ENCODE results near the gene ACSM6.
"Not testable (repeated sequence)": the region's sequence is repeated elsewhere in the genome, so short reads cannot be mapped to it uniquely, and the experiment has no call there.

The ACSM6 gene, protein sequence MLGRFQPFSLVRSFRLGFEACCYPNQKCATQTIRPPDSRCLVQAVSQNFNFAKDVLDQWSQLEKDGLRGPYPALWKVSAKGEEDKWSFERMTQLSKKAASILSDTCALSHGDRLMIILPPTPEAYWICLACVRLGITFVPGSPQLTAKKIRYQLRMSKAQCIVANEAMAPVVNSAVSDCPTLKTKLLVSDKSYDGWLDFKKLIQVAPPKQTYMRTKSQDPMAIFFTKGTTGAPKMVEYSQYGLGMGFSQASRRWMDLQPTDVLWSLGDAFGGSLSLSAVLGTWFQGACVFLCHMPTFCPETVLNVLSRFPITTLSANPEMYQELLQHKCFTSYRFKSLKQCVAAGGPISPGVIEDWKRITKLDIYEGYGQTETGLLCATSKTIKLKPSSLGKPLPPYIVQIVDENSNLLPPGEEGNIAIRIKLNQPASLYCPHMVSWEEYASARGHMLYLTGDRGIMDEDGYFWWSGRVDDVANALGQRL

DNA sequence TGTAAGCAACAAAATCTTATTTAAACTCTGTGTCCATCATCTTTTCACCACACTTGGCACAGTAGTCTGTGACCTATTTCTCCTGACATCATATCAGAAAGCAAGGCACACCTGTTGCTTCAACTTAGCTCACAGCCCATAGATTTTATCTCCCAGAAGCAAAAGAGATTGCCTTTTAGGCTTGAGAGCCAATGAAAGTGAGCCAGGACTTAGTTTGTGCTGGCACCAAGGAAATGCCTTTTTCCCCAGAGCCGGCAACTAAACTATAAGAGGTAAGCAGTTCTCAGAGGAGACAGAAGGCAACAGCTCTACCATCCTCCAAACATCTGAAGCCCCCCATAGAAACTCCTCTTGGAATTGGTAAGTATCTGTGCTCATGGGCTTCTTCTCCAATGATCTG is at the start of gene ACSM6:
Gene ACSM6, plus strand, starts transcription at position 295 of the 400 bp plus-strand sequence. CDS start 248 bp downstream, outside the sequence.
- no peak for DNase-seq

DNA sequence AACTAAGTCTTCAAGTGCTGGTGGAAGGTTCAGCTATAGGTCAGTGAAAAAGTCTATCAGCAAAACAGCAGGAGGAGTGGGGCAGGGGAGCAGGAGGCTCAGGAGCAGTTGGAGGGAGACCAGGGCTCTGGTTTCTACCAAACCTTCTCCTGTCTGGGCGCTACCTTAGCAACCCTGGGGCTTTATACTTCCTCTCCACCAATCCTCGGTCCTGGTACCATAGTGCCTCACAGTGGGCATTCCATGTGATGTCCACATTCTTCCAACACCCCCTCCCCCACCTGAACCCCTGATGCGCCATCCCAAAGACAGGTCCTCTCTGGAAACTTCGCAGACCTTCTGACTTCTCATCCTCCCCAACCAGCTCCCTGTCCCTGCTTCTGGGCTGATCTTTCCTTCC is 25.3 kb upstream of the ACSM6 start:
- no peak for DNase-seq

DNA sequence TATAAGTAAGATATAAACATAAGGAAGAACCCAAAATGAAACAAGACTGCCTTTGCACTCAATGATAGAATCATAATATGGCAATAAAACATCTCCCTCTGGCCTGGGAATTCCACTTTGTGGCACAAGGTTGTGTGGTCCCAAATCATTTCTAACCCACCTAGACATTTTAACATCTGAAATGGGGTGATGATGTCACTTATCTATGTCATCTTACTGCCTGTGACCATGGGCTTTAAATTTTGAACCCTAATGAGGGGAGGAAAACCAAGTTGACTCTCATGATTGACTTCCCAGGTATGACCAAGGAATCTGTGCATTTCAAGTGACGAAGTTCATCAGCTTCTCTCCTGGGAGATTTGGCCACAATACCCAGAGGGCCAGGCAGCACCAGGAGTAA is 24.5 kb upstream of the ACSM6 start:
- DNase-seq, result no peak

DNA sequence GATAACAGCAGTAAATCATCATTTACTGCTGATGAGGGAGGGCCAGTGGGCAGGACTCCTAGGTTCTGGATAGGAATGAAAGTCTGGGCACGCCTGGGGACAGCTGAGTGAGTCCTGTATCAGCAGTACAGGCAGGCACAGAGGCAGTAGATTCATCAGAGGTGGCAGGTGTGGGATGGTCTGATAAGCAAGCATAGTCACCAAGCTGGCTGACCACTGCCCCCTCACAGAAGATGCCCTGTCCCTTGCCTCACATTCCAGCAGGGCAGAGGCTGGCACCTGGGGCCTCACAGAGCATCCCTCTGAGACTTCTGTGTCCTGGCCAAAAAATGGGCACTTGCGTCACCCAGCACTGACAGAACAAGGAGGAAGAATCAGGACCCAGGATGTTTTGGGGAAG is 23.2 kb upstream of the ACSM6 start:
- DNase-seq, result no peak

DNA sequence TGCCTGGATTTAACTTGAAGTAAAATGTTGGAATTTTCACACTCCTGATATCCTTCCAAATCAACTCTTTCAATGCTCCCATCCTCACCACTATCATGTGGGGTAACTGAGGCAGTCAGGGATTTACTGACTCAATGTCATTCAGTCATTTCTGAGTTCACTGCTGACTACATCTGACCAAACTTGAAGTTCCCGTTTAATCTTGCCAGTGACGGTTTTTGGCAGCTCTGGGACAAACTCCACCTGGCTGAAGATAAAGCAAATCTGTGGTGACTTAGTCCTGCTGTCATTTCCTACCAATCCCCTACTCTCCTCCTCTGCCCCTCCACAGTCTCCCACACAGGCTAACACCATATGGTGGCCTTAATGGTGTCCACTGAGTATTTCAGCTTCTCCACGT is 22.7 kb upstream of the ACSM6 start:
- no peak for DNase-seq

DNA sequence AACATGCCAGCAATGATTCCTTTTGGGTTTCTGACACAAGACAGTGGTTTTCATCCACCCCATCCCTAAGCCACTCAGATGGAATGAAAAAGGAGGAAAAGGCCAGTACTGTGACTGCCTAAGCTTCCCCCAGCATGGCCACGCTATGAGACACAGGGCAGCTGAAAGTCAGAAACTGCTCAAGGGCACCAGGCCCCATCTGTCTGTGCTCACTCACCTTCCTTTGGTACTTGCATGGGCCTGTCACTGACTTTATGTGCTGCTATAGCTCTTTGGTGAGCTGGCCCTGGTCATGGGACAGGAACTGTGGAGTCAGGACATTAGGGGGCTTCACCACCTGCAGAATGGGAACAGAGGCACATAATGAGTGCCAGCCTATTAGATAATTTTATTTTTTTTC is 21.2 kb upstream of the ACSM6 start:
- DNase-seq, result no peak

DNA sequence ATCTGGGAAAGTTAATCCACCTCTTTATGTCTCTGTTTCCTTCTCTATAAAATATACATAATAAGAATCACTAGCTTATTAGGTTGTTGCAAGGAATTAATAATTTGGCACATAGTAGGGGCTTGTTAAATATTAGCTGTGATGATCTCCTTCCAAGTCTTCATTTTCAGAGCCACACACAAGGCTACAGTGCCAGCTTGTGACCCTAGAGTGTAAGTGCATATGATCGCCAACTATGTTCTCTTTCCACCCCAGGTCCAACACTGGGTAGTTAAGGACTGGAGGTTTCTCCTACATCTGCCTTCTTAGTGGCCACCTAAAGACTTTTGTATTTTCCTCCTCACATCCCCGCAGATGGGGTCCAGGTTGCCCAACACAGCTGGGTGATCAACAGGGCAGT is 17.9 kb upstream of the ACSM6 start:
- DNase-seq, result no peak

DNA sequence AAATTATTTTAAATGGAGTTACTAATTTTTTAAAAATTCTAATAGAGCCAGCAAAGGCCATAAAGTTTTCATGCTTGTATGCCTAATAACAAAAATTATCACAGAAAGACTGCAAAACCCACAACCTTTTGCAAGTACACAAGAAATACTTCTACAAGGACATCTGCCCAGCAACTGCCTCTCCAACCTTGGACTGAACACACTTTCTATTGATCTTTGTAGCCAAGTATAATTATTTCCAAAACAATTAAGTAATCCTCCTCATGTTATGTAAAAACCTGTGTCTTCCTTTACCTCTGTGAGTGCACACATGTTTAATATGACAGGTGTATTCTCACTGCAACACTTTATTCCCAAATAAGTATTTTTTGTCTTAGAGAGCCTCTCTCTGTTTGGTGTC is 16.6 kb upstream of the ACSM6 start:
- DNase-seq, result no peak

DNA sequence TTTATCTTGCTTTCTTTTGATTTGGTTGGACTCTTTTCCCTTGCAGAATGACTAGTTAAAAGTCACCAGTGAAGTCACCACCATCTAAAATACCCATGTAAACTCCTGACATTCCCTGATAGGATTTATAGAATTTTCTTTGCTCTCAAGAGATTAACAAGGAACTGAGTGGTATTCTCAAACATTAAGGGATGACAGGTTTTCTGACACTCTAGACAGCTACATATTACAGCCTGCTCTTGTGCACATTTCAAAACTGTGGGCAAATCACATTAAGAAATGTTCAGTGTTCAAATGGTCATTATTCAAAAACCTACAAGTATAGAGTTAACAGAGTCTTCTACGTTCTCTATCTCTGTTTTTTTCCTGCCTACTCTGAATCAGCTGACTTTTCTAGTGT is 15.8 kb upstream of the ACSM6 start:
- no peak for DNase-seq

DNA sequence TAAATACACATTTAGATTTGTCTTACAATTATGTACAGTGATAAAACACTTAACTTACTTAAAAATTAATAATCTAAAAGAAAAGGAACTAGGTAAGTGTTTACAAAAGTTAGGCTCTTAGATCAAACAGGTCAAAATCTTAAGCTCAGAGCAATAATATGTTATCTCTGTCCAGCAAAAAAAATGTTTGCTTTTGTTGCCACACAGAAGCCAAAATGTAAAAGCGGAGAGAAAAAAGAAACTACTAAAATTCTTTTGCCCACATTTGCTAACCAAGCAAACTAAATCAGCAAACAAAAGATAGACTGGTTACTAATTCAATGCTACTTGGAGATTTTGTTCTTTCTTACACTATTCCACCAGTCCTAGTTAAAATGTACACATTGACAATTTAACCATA is 15.2 kb upstream of the ACSM6 start:
- DNase-seq, result no peak

DNA sequence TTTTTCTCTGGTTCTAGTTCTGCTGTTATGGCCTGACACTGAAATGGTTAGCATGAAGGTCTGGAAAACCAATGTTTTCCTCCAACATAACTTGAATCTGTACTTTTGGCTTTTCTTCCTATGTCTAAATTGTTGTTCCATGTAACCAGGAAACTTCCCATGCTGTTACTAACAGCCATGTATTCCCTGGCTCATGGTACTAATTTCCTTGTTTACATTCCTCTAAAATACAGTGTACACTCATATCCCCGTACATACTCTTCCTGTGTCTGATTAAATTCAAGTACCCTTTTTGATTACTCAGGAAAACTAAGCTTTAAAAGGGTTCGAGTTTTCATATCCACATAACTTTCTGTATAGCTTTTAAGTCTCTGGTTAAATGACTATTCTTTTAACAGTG is 12.3 kb upstream of the ACSM6 start:
- no peak for DNase-seq

DNA sequence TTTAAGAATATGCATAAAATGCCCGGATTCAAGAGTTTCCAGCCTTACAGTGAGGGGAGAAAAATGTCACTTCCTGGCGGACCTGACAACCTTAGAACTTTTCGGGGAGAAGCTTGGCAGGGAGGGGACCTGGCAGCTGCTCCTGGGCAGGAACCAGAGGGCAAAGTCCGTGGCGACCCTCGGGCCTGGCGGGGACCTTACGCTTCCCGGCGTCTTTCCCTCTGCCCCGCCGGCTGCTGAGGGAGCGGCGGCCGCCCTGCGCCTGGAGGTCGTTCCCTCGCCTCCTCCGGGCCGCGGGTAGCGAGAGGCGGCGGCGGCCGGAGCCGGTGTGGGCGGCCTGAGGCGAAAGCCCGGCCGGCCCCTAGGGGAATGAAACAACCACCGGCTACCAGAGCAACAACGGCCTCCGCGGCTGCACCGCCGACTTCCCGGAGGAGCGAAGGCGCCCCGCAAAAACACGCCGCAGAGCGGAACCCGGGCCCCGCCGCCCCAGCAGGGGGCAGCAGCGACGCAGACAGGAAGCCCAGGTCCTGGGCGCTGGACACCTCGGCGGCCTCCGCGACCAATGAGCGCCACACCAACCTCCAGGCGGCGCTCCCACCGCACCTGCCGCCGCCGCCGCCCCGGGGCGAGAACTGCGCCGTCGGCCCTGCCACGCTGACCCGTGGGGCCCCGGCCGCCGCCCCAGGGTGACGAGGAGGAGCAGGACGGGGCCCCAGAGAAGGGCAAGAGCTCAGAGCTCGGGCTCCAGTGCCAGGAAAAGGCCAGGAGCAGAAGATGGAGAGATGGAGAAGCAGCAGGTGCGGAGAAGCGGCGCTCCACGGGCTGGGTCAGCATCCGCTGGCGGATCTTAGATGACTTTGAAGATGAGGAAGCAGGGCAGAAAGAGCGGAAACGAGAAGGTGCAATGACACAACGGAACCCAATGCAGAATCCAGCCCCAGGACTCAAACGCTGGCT is 10.5 kb upstream of the ACSM6 start:
- DNase-seq, result peak; percentile 62

DNA sequence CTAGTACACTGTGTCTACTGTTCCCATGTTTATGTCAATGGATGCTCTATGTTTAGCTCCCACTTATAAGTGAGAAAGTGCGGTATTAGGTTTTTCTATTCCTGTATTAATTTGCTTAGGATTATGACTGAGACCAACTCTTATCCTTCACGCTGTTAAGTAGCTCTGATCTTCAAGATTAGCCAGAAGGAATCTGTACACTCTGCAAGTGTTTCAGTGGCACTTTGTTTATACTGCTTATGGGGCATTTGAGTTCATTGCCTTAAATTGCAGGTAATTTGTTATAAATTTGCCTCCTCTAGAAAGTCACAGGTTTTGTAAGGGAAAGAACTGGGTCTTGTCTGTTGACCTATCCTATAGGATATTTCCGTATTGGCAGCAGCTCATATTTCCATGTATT is 6.4 kb upstream of the ACSM6 start:
- no peak for DNase-seq

DNA sequence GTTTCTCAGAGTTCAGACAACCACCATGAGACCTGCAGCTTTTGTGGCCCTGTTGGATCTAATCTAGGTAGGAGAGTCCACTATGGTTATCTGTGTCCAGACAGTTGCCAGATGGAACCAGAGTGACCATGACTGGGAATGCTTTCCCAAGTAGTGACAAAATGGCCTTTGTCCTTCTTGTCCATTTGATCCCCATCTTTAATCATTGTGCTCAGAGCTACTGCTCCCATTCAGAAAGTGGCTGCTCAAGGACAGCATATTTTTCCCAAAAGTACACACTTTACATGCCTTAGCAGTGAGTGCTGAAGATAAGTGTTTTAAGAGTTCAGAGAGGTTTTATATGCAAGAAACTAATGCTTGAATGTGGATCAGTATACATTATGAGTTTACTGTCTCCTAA is 5.4 kb upstream of the ACSM6 start:
- no peak for DNase-seq

DNA sequence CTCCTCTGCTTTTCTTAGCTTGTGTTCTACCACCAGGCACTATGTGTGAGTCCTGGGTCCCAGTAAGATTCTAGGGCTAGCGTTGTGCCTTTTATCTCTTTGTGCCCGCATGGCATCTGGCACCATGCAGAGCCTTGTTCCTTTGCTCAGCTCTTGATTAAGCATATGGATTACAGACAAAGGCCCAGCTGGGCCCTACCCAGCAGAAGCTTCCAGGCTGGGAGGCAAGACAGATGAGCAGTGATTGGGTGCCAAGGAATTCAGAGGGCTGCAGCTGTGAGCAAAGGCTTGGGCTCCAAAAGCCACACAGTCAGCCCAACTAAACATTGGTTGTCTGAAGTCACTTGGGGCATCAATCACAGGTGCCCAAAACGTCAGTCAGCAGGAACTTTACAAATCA is 2.0 kb downstream of the ACSM6 start:
- no peak for DNase-seq

DNA sequence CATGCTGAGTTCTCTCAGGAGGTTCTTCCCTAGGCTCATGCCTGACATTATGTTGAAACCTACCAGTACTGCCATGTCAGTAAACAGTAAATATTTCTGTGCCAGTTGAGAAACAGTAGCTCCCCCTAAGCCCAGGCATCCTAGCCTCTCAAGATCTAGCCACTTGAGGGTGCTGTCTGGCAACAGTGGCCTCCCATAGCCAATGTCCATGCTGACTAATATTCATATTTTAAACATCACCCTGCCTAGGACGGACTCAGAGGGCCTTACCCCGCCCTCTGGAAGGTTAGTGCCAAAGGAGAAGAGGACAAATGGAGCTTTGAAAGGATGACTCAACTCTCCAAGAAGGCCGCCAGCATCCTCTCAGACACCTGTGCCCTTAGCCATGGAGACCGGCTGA is 7.7 kb downstream of the ACSM6 start:
- DNase-seq, result no peak

DNA sequence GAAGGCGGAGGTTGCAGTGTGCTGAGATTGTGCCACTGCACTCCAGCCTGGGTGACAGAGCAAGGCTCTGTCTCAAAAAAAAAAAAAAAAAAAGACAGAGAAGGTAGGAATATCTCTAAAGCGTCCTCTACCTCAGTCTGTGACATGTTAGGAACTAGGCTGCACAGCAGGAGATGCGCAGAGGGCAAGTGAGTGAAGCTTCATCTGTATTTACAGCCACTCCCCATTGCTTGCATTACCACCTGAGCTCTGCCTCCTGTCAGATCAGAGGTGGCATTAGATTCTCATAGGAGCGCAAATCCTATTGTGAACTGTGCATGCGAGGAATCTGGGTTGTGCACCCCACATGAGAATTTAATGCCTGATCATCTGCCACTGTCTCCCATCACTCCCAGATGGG is 8.8 kb downstream of the ACSM6 start:
- DNase-seq, result not testable (repeated sequence)

DNA sequence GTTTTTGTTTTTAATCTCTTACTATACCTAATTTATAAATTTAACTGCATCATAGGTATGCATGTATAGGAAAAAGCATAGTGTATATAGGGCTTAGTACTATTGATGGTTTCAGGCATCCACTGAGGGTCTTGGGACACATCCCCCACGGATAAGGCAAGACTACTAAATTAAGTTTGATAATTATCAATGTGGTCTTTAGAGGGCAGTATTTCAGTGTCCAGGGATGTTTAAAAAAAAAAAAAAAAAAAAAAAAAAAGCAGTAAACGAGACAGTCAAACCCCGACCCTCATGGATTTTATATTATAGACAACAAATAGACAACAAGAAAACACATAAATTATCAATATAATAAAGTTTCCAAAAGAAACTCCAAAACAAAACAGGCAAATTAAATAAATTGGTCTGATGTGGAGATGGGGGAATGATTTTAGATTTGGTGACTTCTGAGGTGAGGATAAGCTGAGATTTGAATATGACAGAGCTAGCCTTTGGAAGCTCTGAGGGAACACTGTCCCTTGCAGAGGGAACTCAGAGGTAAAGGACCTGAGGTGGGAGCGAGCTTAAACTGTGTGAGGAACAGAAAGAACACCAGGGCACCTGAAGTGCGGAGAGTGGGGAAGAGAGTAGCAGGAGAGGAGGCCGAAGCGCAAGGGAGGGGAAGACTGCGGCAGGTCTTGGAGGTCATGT is 14.8 kb downstream of the ACSM6 start:
- no peak for DNase-seq

DNA sequence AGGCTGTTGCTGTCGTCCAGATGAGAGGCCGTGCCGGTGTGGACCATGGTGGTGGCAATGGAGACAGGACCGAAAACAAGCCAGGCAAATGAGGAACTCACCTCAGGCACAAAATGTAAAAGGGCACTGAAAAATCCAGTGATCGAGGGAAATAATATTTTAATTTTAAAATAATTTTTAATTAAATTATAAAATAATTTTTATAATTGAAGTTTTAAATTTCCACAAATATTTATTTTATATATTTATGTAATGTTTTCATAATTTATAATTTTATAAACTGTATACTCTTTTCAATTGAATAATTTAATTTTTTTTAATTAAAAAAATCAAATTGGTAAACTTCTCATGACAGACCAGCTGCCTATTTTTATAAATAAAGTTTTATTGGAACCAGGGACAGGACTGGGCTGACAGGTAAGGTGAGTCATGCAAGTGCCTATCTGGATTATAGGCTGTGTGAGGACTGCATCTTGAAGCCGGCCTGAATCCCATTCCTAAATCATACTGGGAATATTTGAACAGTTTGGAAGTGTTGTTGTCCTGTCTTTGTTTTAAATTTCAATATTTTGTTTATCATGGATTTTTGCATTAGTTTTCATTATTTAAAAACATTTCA is 15.6 kb downstream of the ACSM6 start:
- DNase-seq, result no peak

DNA sequence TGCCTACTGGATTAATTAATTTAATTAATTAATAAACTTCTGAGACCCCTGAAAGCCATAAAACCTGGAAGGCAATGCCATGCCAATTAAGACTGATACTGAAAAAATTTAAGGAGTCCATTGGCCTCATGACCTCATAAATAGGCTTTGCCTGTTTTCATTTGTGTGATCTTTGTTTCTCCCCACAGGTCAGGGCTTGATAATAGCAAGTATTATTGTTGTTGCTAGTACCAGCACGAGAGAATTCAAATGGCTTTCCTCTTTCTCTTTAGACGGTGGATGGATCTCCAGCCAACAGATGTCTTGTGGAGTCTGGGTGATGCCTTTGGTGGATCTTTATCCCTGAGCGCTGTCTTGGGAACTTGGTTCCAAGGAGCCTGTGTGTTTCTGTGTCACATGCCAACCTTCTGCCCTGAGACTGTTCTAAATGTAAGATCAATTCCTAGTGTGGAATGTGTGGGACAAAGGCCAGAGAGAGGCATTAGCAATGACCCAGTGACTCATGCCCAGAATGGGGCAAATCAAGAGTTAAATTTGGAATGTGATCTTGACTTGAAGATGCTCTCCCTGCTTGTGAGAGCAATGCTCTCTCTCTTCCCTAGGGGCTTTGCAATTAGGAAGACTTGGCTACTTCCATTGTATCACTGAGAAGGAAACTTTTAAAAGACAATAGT is 17.7 kb downstream of the ACSM6 start:
- DNase-seq, result no peak

DNA sequence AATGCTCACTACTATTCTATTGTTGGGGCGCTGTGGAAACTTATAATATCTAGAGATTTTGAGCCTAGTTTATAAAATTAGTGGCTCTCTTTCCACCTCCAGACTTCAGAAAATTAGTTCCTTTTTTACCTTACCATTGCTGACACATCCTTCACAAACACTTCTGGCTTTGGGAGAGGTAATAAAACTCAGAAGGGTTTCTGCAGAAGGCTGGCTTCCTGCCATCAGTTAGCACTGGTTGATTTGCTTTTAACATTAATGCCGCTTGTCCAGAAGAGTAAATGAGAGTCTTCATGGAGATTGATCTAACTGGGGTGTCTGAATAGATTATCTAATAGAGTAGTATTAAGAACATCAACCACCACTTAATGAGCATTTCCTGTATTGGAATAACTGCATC is 20.3 kb downstream of the ACSM6 start:
- DNase-seq, result no peak

DNA sequence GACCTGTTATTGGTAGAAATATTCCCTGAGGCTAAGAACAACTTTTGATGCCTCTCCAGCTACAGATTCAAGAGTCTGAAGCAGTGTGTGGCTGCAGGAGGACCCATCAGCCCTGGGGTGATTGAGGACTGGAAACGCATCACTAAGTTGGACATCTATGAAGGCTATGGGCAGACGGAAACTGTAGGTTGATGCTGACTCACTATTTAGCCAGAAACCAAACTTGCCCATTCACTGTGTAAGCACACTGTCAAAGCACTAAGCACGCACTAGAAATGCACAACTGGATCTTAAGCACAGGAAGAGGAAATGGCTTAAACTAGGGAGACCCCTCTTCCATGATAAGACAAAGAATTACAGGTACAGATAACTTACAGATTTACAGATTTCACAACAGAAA is 20.8 kb downstream of the ACSM6 start:
- no peak for DNase-seq

Data from activated gamma-delta T cell treated with Interleukin-2 at 50 U/mL for 16 hours (primary cell).